Inflammatory macrophage treated with lipopolysaccharide for 4 hours (primary cell): Measurements from ENCODE around the gene GRIPAP1.

Experiments used
- DNase-seq: peaks from one replicate; pipeline ENCODE4 v3.0.0-alpha.2; 2020

The GRIPAP1 gene

GRCh38 chrX:49002091-49002935 lies at the start of gene GRIPAP1:
Gene GRIPAP1, minus strand, starts transcription at chrX:49002264. Its CDS starts 35 bp downstream, at chrX:49002229.
- DNase-seq, result peak; percentile 85

- no peak for DNase-seq
Observed at GRCh38 chrX:49043987-49044281, 41.9 kb upstream of the GRIPAP1 start.

GRCh38 chrX:49043220-49043986 lies 41.3 kb upstream of the GRIPAP1 start, which contains the start of gene TFE3:
Gene TFE3, minus strand, starts transcription at chrX:49043357. Its CDS starts 131 bp downstream, at chrX:49043226.
- peak; percentile 97 for DNase-seq

GRCh38 chrX:49042581-49043219 lies 40.6 kb upstream of the GRIPAP1 start:
- DNase-seq, result no peak

- DNase-seq, result peak; percentile 9
Observed at GRCh38 chrX:49041744-49042580, 39.9 kb upstream of the GRIPAP1 start.

GRCh38 chrX:49040376-49040955 lies 38.4 kb upstream of the GRIPAP1 start:
- DNase-seq, result no peak

GRCh38 chrX:49039598-49040375 lies 37.7 kb upstream of the GRIPAP1 start:
- DNase-seq, result peak; percentile 68

GRCh38 chrX:49037883-49038475 lies 35.9 kb upstream of the GRIPAP1 start:
- peak; percentile 11 for DNase-seq

- no peak for DNase-seq
Observed at GRCh38 chrX:49030283-49030682, 28.2 kb upstream of the GRIPAP1 start.

GRCh38 chrX:49029876-49030275 lies 27.8 kb upstream of the GRIPAP1 start:
- DNase-seq, result no peak

GRCh38 chrX:49019599-49020249 lies 17.7 kb upstream of the GRIPAP1 start:
- DNase-seq, result peak; percentile 13

GRCh38 chrX:49019050-49019449 lies 17.0 kb upstream of the GRIPAP1 start:
- DNase-seq, result no peak

GRCh38 chrX:49003696-49004095 lies 1.6 kb upstream of the GRIPAP1 start:
- no peak for DNase-seq

GRCh38 chrX:49001521-49002090 lies 458 bp downstream of the GRIPAP1 start:
- DNase-seq, result peak; percentile 82

- peak; percentile 43 for DNase-seq
Observed at GRCh38 chrX:49000636-49001035, 1.4 kb downstream of the GRIPAP1 start.

- DNase-seq, result no peak
Observed at GRCh38 chrX:48999030-48999429, 3.0 kb downstream of the GRIPAP1 start.

GRCh38 chrX:48998391-48998790 lies 3.7 kb downstream of the GRIPAP1 start:
- DNase-seq, result peak; percentile 22

GRCh38 chrX:48997865-48998264 lies 4.2 kb downstream of the GRIPAP1 start:
- no peak for DNase-seq

- no peak for DNase-seq
Observed at GRCh38 chrX:48997455-48997854, 4.6 kb downstream of the GRIPAP1 start.

GRCh38 chrX:48996969-48997368 lies 5.1 kb downstream of the GRIPAP1 start:
- no peak for DNase-seq
